GM13976 (cell line): ENCODE results near the gene NPIPB2.
"Not testable (repeated sequence)": the region's sequence is repeated elsewhere in the genome, so short reads cannot be mapped to it uniquely, and the experiment has no call there.

ENCODE experiments used
- DNase-seq: peaks from one replicate; pipeline ENCODE4 v3.0.0; 2012; ENCODE audit warnings: low spot score
- in situ Hi-C: fragments of 300-500 bp; cut with MboI; formaldehyde crosslinking; loops from one replicate; pipeline ENCODE4 v1.12.0; 2022; ENCODE audit warnings: low sequenced_read_pairs, mixed read lengths, inconsistent platforms; ENCODE audit not compliant: unreplicated experiment
- TF ChIP-seq, protein P1 (sequence below): IDR thresholded peaks from 2 replicates; pipeline ENCODE4 v1.5.1; 2012; ENCODE audit warnings: borderline replicate concordance, mild to moderate bottlenecking; ENCODE audit not compliant: insufficient read depth; ENCODE audit errors: extremely low read depth, missing control alignments, control extremely low read depth

NPIPB2 gene

DNA sequence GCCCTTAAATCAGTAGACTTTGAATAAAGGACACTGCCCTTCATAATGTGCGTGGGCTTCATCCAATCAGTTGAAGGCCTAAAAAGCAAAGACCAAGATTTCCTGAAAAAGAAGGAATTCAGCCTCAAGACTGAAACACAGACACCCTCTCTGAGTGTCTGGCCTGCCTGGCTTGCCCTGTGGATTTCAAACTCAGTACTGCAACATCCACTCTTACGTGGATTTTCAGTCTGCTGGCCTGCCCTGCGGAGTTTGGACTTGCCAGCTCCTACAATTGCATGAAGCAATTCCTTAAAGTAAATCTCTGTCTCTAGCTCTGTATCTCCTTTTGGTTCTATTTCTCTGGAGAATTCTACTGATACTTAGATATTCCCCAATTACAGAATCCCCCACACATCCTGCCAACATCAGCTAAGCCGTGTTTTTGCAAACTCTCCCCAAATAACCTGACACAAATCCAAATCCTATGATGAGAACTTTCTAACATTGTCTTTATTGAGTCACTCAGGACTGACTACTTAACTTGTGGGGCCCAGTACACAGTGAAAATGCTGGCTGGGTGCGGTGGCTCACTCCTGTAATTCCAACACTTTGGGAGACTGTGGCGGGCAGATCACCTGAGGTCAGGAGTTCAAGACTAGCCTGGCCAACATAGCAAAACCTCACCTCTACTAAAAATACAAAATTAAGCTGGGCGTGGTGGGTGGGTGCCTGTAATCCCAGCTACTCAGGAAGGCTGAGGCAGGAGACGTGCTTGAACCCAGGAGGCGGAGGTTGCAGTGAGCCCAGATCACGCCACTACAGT lies 15.9 kb upstream of the NPIPB2 start:
- in situ Hi-C loops = loop anchor here (10.0 kb wide), 1 partner anchor 107 kb away; no protein-coding TSS in a partner anchor
- DNase-seq = no peak
- TF ChIP-seq, protein P1, sequence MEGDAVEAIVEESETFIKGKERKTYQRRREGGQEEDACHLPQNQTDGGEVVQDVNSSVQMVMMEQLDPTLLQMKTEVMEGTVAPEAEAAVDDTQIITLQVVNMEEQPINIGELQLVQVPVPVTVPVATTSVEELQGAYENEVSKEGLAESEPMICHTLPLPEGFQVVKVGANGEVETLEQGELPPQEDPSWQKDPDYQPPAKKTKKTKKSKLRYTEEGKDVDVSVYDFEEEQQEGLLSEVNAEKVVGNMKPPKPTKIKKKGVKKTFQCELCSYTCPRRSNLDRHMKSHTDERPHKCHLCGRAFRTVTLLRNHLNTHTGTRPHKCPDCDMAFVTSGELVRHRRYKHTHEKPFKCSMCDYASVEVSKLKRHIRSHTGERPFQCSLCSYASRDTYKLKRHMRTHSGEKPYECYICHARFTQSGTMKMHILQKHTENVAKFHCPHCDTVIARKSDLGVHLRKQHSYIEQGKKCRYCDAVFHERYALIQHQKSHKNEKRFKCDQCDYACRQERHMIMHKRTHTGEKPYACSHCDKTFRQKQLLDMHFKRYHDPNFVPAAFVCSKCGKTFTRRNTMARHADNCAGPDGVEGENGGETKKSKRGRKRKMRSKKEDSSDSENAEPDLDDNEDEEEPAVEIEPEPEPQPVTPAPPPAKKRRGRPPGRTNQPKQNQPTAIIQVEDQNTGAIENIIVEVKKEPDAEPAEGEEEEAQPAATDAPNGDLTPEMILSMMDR = no peak

DNA sequence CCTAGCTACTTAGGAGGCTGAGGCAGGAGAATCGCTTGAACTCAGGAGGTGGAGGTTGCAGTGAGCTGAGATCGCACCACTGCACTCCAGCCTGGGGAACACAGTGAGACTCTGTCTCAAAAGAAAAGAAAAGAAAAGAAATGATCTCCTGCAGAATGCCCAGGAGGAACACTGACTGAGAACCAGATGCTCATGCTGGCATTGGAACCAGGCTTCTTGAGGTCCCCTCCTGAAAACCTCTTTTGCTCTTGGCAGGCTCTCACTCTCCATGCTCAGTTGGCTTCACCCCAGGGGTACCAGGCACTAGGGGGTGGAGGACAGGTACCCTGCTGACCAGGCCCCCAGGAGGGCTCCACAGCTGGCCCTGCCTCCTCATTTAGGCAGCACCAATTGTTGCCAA lies 14.7 kb upstream of the NPIPB2 start:
- in situ Hi-C loops = loop anchor here (10.0 kb wide), 1 partner anchor 108 kb away; no protein-coding TSS in a partner anchor
- no peak for DNase-seq
- TF ChIP-seq, protein P1 = no peak

DNA sequence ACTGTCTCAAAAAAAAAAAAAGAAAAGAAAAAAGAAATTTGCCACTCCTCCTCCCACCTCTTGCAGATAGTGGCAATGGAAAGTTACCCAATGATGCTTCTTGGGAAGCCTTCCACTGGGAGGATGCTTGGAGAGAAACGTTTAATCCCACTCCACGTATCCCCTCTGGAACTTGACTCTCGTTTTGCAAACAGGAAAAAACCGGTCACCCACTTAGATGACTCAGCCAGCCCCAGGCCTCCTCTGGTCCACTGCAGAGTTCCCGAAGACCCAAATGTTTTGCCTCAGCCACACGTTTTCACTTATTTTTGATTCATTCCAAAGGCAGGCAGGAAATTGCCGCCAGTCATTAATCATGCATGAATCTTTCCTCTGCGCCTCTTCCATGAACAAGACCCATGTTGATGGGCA lies 13.9 kb upstream of the NPIPB2 start:
- no peak for DNase-seq
- in situ Hi-C loops = loop anchor here (10.0 kb wide), 1 partner anchor 109 kb away; no protein-coding TSS in a partner anchor
- TF ChIP-seq, protein P1 = no peak

DNA sequence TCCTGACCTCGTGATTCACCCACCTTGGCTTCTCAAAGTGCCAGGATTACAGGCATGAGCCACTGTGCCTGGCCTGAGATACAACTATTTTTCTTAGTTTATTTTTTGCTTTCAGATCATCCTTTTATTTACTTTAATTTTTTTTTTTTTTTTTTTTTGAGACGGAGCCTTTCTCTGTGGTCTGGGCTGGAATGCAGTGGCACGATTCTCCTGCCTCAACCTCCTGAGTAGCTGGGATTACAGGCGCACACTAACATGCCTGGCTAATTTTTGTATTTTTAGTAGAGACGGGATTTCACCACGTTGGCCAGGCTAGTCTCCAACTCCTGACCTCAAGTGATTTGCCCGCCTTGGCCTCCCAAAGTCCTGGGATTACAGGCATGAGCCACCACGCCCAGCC lies 11.7 kb upstream of the NPIPB2 start:
- not testable (repeated sequence) for DNase-seq
- in situ Hi-C loops = loop anchor here (10.0 kb wide), 1 partner anchor 111 kb away; no protein-coding TSS in a partner anchor

DNA sequence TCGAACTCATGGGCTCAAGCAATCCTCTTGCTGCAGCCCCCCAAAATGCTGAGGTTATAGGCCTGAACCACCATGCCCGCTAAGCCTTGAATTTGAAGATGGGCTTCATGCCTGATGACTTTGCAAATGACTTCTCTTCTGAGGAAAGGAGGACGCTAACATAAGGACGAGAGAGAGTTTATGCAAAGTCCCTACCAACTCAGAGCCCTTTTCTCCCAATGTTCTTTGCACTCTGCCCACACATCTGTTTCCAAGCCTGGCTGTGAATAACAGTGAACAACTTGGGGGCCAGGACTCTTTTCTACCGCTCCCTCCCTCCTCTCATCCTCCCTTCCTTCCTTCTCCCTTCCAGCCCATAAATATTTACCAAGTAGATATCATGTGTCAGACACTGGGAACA lies 8.5 kb upstream of the NPIPB2 start:
- TF ChIP-seq, protein P1 = no peak

DNA sequence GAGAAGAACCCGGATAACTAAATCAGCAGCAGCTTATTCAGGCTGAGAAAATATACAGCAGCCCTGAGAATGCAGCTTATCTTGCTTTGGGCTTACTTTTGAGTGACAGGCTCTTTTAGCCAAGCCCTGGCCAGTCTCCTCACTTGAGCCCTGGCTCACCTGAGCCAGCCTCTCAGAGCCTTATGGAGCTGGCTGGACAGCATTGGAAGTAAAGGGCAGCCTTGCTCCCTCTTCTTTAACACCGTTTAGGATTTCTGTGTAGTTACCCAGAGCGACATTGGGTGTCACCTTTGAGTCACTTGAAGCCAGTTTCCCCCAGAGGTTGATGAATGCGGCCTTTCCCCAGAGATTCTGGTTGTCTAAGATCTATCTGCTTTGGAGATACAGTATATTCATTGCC lies 7.7 kb upstream of the NPIPB2 start:
- peak; percentile 85 for DNase-seq
- in situ Hi-C loops = no loop called here
- TF ChIP-seq, protein P1 = peak; percentile 75

More for the DNA sequence above, 8.5 kb upstream of the NPIPB2 start:
- DNase-seq = no peak
- in situ Hi-C loops = loop anchor here (10.0 kb wide), 1 partner anchor 114 kb away; no protein-coding TSS in a partner anchor

DNA sequence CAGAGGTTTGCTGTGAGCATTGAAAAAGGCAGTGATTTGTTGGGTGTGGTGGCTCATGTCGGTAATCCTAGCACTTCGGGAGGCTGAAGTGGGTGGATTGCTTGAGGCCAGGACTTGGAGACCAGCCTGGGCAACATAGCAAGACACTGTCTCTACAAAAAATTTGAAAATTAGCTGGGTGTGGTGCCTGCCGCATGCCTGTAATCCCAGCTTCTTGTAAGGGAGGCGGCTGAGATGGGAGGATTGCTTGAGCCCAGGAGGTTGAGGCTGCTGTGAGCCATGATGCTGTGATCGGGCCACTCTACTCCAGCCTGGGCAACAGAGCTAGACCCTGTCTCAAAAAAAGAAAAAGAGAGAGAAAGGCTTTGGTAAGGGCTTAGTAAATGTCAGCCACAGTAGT lies 7.0 kb upstream of the NPIPB2 start:
- TF ChIP-seq, protein P1 = no peak

More for the DNA sequence above, 7.0 kb upstream of the NPIPB2 start:
- in situ Hi-C loops = no loop called here
- no peak for DNase-seq
